H9 (cell line): ENCODE results near the gene FUT9. TPM values are rescaled to one million over a fixed set of nuclear protein-coding genes. Genes with fewer than 3 reads are reported as not detected.

Experiments used
- DNase-seq: peaks from one replicate; pipeline ENCODE4 v3.0.0-alpha.2; 2017
- H2AFZ ChIP-seq: one replicate; pipeline ENCODE4 v1.6.1; 2013; ENCODE audit warnings: mild to moderate bottlenecking, low read length, control low read depth, moderate library complexity
- H2AK5ac ChIP-seq: 2 replicates; pipeline ENCODE4 v1.6.1; 2013; ENCODE audit warnings: low read length, control low read depth, mixed read lengths; ENCODE audit not compliant: insufficient read length
- H2BK120ac ChIP-seq: one replicate; pipeline ENCODE4 v1.6.1; 2013; ENCODE audit warnings: low read depth, mild to moderate bottlenecking, low read length, control low read depth, inconsistent platforms; ENCODE audit not compliant: poor library complexity, severe bottlenecking
- H2BK12ac ChIP-seq: 2 replicates; pipeline ENCODE4 v1.6.1; 2013; ENCODE audit warnings: low read length, control low read depth, mixed read lengths, low read depth; ENCODE audit not compliant: insufficient read length
- H2BK15ac ChIP-seq: 2 replicates; pipeline ENCODE4 v1.6.1; 2013; ENCODE audit warnings: low read depth, low read length, control low read depth
- H2BK20ac ChIP-seq: one replicate; pipeline ENCODE4 v1.6.1; 2013; ENCODE audit warnings: low read depth, mild to moderate bottlenecking, low read length, control low read depth, inconsistent platforms; ENCODE audit not compliant: poor library complexity, severe bottlenecking
- H2BK5ac ChIP-seq: 2 replicates; pipeline ENCODE4 v1.6.1; 2013; ENCODE audit warnings: low read length, control low read depth, mixed read lengths; ENCODE audit not compliant: insufficient read length
- H3K14ac ChIP-seq: 2 replicates; pipeline ENCODE4 v1.6.1; 2013; ENCODE audit warnings: low read length, control low read depth; ENCODE audit not compliant: insufficient read depth
- H3K18ac ChIP-seq: 2 replicates; pipeline ENCODE4 v1.6.1; 2013; ENCODE audit warnings: low read depth, mild to moderate bottlenecking, mixed read lengths, low read length, control low read depth; ENCODE audit not compliant: insufficient read length
- H3K23ac ChIP-seq: 2 replicates; pipeline ENCODE4 v1.6.1; 2013; ENCODE audit warnings: low read length, control low read depth, mixed read lengths, low read depth; ENCODE audit not compliant: insufficient read length
- H3K23me2 ChIP-seq: 2 replicates; pipeline ENCODE4 v1.6.1; 2013; ENCODE audit warnings: low read depth, mild to moderate bottlenecking, mixed read lengths, low read length, control low read depth; ENCODE audit not compliant: insufficient read length, poor library complexity, severe bottlenecking
- H3K27ac ChIP-seq: 2 replicates; pipeline ENCODE4 v1.5.1; 2013; ENCODE audit warnings: low read length, control low read depth, mixed read lengths, low read depth; ENCODE audit not compliant: insufficient read length
- H3K27me3 ChIP-seq: 2 replicates; pipeline ENCODE4 v1.6.1; 2013; ENCODE audit warnings: low read length, control low read depth, inconsistent platforms; ENCODE audit not compliant: insufficient read depth
- H3K4ac ChIP-seq: 2 replicates; pipeline ENCODE4 v1.6.1; 2013; ENCODE audit warnings: low read depth, mild to moderate bottlenecking, control low read depth, inconsistent platforms, low read length, moderate library complexity
- H3K4me1 ChIP-seq: 2 replicates; pipeline ENCODE4 v1.6.1; 2013; ENCODE audit warnings: low read length, control low read depth, inconsistent platforms; ENCODE audit not compliant: insufficient read depth
- H3K4me2 ChIP-seq: 2 replicates; pipeline ENCODE4 v1.6.1; 2013; ENCODE audit warnings: low read length, control low read depth, mixed read lengths; ENCODE audit not compliant: insufficient read length, insufficient read depth
- H3K56ac ChIP-seq: 2 replicates; pipeline ENCODE4 v1.6.1; 2013; ENCODE audit warnings: low read depth, mild to moderate bottlenecking, mixed read lengths, low read length, control low read depth; ENCODE audit not compliant: insufficient read length
- H3K79me1 ChIP-seq: 2 replicates; pipeline ENCODE4 v1.6.1; 2013; ENCODE audit warnings: low read depth, mild to moderate bottlenecking, moderate library complexity, low read length, control low read depth, inconsistent platforms; ENCODE audit not compliant: insufficient read depth, poor library complexity, severe bottlenecking
- H3K79me2 ChIP-seq: 2 replicates; pipeline ENCODE4 v1.6.1; 2013; ENCODE audit warnings: low read length, control low read depth, inconsistent platforms; ENCODE audit not compliant: insufficient read depth
- H3K9ac ChIP-seq: 2 replicates; pipeline ENCODE4 v1.6.1; 2013; ENCODE audit warnings: low read length, control low read depth, mixed read lengths; ENCODE audit not compliant: insufficient read length; ENCODE audit errors: extremely low read depth
- H3K9me3 ChIP-seq: one replicate; pipeline ENCODE4 v1.6.1; 2013; ENCODE audit warnings: low read depth, low read length, inconsistent platforms; ENCODE audit not compliant: control insufficient read depth
- H3T11ph ChIP-seq: one replicate; pipeline ENCODE4 v1.6.1; 2013; ENCODE audit warnings: mild to moderate bottlenecking, low read length, control low read depth, inconsistent platforms
- H4K20me1 ChIP-seq: one replicate; pipeline ENCODE4 v1.6.1; 2013; ENCODE audit not compliant: control insufficient read depth, insufficient read length, insufficient read depth
- H4K5ac ChIP-seq: 2 replicates; pipeline ENCODE4 v1.6.1; 2013; ENCODE audit warnings: low read depth, mild to moderate bottlenecking, mixed read lengths, low read length, control low read depth; ENCODE audit not compliant: insufficient read length
- H4K8ac ChIP-seq: replicated peaks from 2 replicates; pipeline ENCODE4 v1.6.1; 2013; ENCODE audit warnings: low read length, control low read depth, mixed read lengths, low read depth; ENCODE audit not compliant: insufficient read length
- H4K91ac ChIP-seq: 2 replicates; pipeline ENCODE4 v1.6.1; 2013; ENCODE audit warnings: low read depth, mild to moderate bottlenecking, moderate library complexity, mixed read lengths, low read length, control low read depth; ENCODE audit not compliant: insufficient read length
- H3K27ac Mint-ChIP-seq, 3 experiments: 2 replicates in 2 of 3; 3 replicates in 1 of 3; pipeline ENCODE4 v1.8.0; 2020 to 2021; ENCODE audit warnings: mixed read lengths in 3 of 3, mild to moderate bottlenecking in 1 of 3, moderate library complexity in 1 of 3
- H3K27me3 Mint-ChIP-seq: 2 replicates; pipeline ENCODE4 v1.8.0; 2021; ENCODE audit warnings: low read depth, mild to moderate bottlenecking, moderate library complexity, mixed read lengths
- H3K36me3 Mint-ChIP-seq, 3 experiments: 2 replicates in 2 of 3; 3 replicates in 1 of 3; pipeline ENCODE4 v1.8.0; 2020 to 2021; ENCODE audit warnings: low read depth in 3 of 3, mixed read lengths in 3 of 3; ENCODE audit not compliant: insufficient read depth in 1 of 3
- H3K4me1 Mint-ChIP-seq, 2 experiments: 2 replicates each; pipeline ENCODE4 v1.8.0; 2020; ENCODE audit warnings: mixed read lengths in 2 of 2
- H3K4me3 Mint-ChIP-seq, 2 experiments: 2 replicates in 1 of 2; 3 replicates in 1 of 2; pipeline ENCODE4 v1.8.0; 2020 to 2021; ENCODE audit warnings: mild to moderate bottlenecking in 2 of 2, mixed read lengths in 2 of 2, moderate library complexity in 1 of 2
- H3K9me3 Mint-ChIP-seq, 2 experiments: 2 replicates in 1 of 2; 3 replicates in 1 of 2; pipeline ENCODE4 v1.8.0; 2020; ENCODE audit warnings: mild to moderate bottlenecking in 2 of 2, mixed read lengths in 2 of 2, moderate library complexity in 1 of 2
- CTCF ChIP-seq: fragments of 200-600 bp; sonication (generic); conservative IDR thresholded peaks from 3 replicates; pipeline ENCODE4 v1.8.0; 2021; ENCODE audit warnings: antibody characterized with exemption, mild to moderate bottlenecking
- WGBS: extraction: QIAGEN DNeasy Blood & Tissue Kit; methylation state at CpG from one replicate; pipeline ENCODE4 v1.1.7; 2013; ENCODE audit warnings: missing lambda C conversion rate, low lambda C conversion rate, mixed read lengths; ENCODE audit not compliant: insufficient read length; ENCODE audit errors: extremely low coverage; 5-methylcytosine and 5-hydroxymethylcytosine counted together
- total RNA-seq: library from RNA; stranded (reverse); gene quantifications from 2 replicates; pipeline ENCODE4 v1.2.1, GENCODE V29; 2021

Gene FUT9
- total RNA-seq, 1 experiment from 2014 or later = 1.6 TPM

GRCh38 chr6:96002912-96003311 lies 12.9 kb upstream of the FUT9 start:
- no peak overlapping the region for H4K5ac ChIP-seq
- no peak overlapping the region for H3K27ac Mint-ChIP-seq
- H3K27ac ChIP-seq = no peak overlapping the region
- no peak overlapping the region for H4K91ac ChIP-seq
- no peak overlapping the region for H2BK5ac ChIP-seq
- H2BK15ac ChIP-seq = no peak overlapping the region
- WGBS = no CpG with 5 or more reads among the region's 5 CpGs
- peaks cover 11 to 15% of the 10 kb centered on the region in 2 experiments for H3K4me1 Mint-ChIP-seq
- no peak overlapping the region for H2BK120ac ChIP-seq
- no peak for TF ChIP-seq CTCF
- H3K9me3 Mint-ChIP-seq = peaks cover 16 to 28% of the 10 kb centered on the region in 2 experiments
- no peaks in the 10 kb centered on the region for H3K9me3 ChIP-seq
- H3K27me3 Mint-ChIP-seq = no peaks in the 10 kb centered on the region
- H3K27me3 ChIP-seq = no peaks in the 10 kb centered on the region
- no peak overlapping the region for H2BK20ac ChIP-seq
- H3K79me1 ChIP-seq = no peaks in the 10 kb centered on the region
- no peak overlapping the region for H3T11ph ChIP-seq
- H3K14ac ChIP-seq = no peak overlapping the region; the same call in 1 of the 2 replicates
- H3K4me2 ChIP-seq = no peak overlapping the region
- no peaks in the 10 kb centered on the region for H4K20me1 ChIP-seq
- no peak overlapping the region for H3K4me3 Mint-ChIP-seq
- no peak overlapping the region for H3K56ac ChIP-seq
- H2AFZ ChIP-seq = no peak overlapping the region
- no peak overlapping the region for H3K9ac ChIP-seq
- H3K4me1 ChIP-seq = no peaks in the 10 kb centered on the region; the same call in 1 of the 2 replicates
- no peak overlapping the region for H2BK12ac ChIP-seq
- no peak overlapping the region for H2AK5ac ChIP-seq
- H4K8ac ChIP-seq = no peak overlapping the region
- no peaks in the 10 kb centered on the region for H3K79me2 ChIP-seq
- peaks cover 4 to 28% (median 10%) of the 10 kb centered on the region in 3 experiments; a peak in 6 of 7 replicates for H3K36me3 Mint-ChIP-seq
- no peak overlapping the region for H3K18ac ChIP-seq
- H3K23me2 ChIP-seq = no peaks in the 10 kb centered on the region
- H3K4ac ChIP-seq = no peak overlapping the region
- no peak overlapping the region for H3K23ac ChIP-seq
- no peak for DNase-seq
